IPS-20b (cell line): ENCODE measurements around the gene OGG1.

ENCODE experiments used
- H3K27ac ChIP-seq: one replicate; pipeline ENCODE4 v1.5.1; 2013; ENCODE audit warnings: low read length
- H3K27me3 ChIP-seq: 2 replicates; pipeline ENCODE4 v1.6.1; 2013; ENCODE audit warnings: mild to moderate bottlenecking, low read length, inconsistent platforms; ENCODE audit not compliant: insufficient read depth
- H3K36me3 ChIP-seq: 2 replicates; pipeline ENCODE4 v1.6.1; 2013; ENCODE audit warnings: low read depth, mild to moderate bottlenecking, inconsistent platforms, low read length, moderate library complexity; ENCODE audit not compliant: insufficient read depth
- H3K4me1 ChIP-seq: 2 replicates; pipeline ENCODE4 v1.6.1; 2013; ENCODE audit warnings: mild to moderate bottlenecking, control low read depth, inconsistent platforms, low read length, moderate library complexity; ENCODE audit not compliant: insufficient read depth
- H3K4me3 ChIP-seq: 2 replicates; pipeline ENCODE4 v1.5.1; 2013; ENCODE audit warnings: mild to moderate bottlenecking, low read length, inconsistent platforms
- H3K9ac ChIP-seq: 2 replicates; pipeline ENCODE4 v1.6.1; 2013; ENCODE audit warnings: low read depth, mild to moderate bottlenecking, inconsistent platforms, low read length, moderate library complexity
- H3K9me3 ChIP-seq: 2 replicates; pipeline ENCODE4 v1.6.1; 2013; ENCODE audit warnings: mild to moderate bottlenecking, low read depth, low read length, inconsistent platforms; ENCODE audit not compliant: insufficient read depth

Gene OGG1

DNA sequence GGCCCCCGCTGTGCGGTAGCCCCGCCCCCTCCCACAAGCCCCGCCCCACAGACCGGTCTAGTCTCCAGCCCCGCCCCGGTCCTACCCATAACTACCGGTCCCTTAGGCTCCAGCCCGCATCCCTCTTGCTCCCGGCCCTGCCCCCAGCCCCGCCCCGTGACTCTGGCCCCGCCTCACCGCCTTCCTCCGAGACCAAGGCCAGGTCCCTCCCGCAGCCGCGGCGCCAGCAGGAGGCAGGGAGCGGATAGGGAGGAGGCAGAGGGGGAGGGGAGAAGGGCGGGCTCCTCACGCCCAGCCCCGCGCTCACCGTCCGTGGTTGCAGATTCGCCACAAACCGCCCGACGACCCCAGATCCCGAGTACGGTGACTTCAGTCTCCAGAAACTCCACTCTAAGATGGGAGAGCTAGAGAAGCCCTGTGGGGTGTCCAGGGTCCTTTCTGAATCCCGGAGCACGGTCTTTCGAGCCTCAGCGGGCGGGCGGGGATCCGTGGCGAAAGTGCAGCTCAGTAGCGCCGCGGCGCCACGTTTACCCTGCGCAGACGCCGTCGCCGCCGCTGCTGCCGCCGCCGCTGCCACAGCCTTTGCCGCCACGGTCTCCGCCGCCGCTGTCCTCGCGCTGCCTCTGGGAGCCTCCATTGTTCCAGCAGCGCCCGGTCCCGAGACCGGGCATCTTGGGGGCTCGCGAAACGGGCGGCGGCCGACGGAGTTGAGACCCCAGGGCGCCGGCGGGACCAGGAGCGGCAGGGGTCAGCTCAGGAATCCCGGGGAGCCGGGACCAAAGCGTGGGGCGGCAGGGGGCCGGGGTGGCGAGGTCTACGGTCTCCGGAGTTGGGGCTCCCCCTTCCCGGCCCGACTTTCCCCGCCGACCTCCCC lies 18.3 kb upstream of the OGG1 start, which contains the start of gene BRPF1:
TSS of gene BRPF1 (plus strand) at position 530 of the 874 bp plus-strand sequence. CDS start 2,406 bp downstream, outside the sequence.
- Histone ChIP-seq H3K4me3 (peak within 1 kb of the TSS; percentile 91), H3K4me1 (no peaks in the 10 kb centered on the region; the same call in none of the 2 replicates), H3K9me3 (no peaks in the 10 kb centered on the region), H3K9ac (peak within 1 kb of the TSS; percentile 99), H3K36me3 (peaks cover 26% of the 10 kb centered on the region), H3K27ac (peak within 1 kb of the TSS; percentile 83), H3K27me3 (no peaks in the 10 kb centered on the region)

DNA sequence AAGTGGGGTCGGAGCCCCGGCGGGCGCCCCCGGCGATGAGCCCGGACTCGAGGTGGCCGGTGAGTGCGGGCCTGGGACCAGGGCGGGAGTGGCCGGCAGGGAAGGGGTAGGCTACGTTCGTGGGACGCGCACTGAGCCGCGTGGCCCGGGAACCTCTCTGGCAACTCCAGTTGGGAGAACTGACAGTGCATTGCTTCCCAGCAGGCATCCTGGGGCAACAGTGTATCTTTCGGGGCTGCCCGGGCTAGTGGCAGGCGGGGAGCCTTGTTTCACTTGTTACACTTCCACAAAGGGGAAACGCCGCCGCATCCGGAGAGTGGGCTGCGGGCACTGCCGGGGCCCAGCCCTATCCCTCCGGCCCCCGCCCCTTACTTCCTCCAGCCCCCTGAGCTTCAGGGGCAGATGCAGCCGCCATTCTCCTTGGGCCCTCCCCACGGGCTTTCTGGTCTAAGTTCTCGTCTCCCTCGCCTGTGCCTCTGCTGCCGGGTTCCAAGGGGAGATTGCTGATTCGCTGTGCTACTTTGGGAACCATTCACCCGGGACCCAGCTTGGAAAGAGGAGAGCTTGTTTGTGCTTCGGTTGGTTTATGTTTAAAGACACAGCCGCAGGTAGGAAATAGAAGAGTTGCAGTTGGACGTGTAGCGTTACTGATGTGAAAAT lies 17.5 kb upstream of the OGG1 start:
- Histone ChIP-seq H3K9ac (peak overlapping the region; percentile 99), H3K36me3 (peaks cover 34% of the 10 kb centered on the region), H3K27ac (peak overlapping the region; percentile 83)

DNA sequence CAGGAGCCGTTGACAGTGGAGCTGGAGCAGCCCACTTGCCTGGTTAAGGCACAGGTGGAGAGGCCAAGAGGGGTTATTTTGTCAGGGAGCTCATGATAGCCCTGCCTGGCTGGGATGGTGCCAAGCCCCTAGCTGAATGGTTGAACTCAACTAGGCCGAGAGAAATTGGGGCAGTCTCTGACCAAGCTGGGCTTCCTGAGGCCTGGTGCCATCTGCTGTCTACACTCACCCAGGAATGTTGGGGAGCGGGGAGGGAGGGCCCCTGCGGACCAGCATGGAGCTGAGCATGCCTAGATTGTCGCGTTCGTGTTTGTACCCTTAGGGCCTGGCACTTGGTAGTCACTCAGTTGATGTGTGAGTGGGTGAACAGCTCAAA lies 17.0 kb upstream of the OGG1 start:
- H3K4me1 ChIP-seq: no peaks in the 10 kb centered on the region; the same call in 1 of the 2 replicates
- H3K4me3 ChIP-seq: peak overlapping the region; percentile 91
- no peaks in the 10 kb centered on the region for H3K9me3 ChIP-seq
- H3K27ac ChIP-seq: no peak overlapping the region
- H3K36me3 ChIP-seq: peaks cover 39% of the 10 kb centered on the region
- no peaks in the 10 kb centered on the region for H3K27me3 ChIP-seq
- peak overlapping the region; percentile 99; the same call in 1 of the 2 replicates for H3K9ac ChIP-seq

More for the DNA sequence above, 17.5 kb upstream of the OGG1 start:
- H3K4me1 ChIP-seq: no peaks in the 10 kb centered on the region; the same call in 1 of the 2 replicates
- H3K27me3 ChIP-seq: no peaks in the 10 kb centered on the region
- H3K4me3 ChIP-seq: peak overlapping the region; percentile 91
- no peaks in the 10 kb centered on the region for H3K9me3 ChIP-seq

DNA sequence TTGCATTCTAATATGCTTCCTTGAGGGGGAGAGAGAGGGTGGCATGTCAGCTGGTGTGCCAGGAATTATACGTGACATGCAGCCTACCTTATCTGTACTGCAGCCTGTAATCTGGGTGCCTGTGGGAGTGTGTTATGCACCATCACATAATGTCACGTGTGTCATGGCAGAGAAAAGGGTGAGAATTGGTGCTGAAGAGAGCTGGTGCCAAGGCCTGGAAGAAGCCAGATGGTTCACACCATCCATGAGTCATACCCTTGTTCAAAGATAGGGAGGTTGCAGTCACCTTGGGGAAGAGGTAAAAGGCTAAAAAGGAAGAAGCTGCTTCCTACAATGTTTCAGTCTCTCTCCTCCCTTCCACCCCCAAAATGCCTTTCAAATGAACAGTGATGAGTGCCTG lies 12.9 kb upstream of the OGG1 start:
- peaks cover 79% of the 10 kb centered on the region for H3K36me3 ChIP-seq
- H3K9ac ChIP-seq: no peak overlapping the region
- no peaks in the 10 kb centered on the region for H3K27me3 ChIP-seq
- H3K4me1 ChIP-seq: no peaks in the 10 kb centered on the region; the same call in 1 of the 2 replicates
- no peak overlapping the region for H3K27ac ChIP-seq
- no peaks in the 10 kb centered on the region for H3K9me3 ChIP-seq
- H3K4me3 ChIP-seq: no peak overlapping the region

DNA sequence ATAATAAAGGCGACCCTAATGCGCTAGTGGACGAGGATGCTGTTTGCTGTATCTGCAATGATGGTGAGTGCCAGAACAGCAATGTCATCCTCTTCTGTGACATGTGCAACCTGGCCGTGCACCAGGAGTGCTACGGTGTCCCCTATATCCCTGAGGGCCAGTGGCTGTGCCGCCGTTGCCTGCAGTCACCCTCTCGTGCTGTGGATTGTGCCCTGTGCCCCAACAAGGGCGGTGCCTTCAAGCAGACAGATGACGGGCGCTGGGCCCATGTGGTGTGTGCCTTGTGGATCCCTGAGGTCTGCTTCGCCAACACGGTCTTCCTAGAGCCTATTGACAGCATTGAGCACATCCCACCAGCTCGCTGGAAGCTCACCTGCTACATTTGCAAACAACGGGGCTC lies 10.6 kb upstream of the OGG1 start:
- H3K4me3 ChIP-seq: no peak overlapping the region
- no peaks in the 10 kb centered on the region for H3K4me1 ChIP-seq
- no peaks in the 10 kb centered on the region for H3K27me3 ChIP-seq
- H3K9ac ChIP-seq: no peak overlapping the region
- peaks cover 98% of the 10 kb centered on the region for H3K36me3 ChIP-seq
- H3K9me3 ChIP-seq: no peaks in the 10 kb centered on the region
- H3K27ac ChIP-seq: no peak overlapping the region

DNA sequence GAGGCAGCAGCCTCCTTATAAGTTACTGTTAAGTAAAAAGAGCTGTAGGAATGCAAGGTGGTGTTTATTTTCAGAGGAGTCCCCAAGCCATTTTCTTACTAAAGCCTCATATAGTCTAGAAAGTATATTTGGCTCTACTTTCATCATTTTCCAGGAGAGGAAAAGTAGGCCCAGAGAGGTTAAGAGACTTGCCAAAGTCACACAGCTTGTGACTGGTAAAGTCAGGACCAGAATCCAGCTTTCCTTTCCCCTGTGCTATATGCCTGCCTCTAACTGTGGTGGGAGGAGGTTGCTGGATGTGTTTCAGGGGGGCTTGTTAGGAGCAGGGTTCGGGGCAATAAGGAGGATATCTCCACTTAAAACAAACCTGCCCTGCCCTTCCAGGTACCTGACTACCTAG lies 7.2 kb upstream of the OGG1 start:
- Histone ChIP-seq H3K36me3 (peaks cover 100% of the 10 kb centered on the region), H3K27me3 (no peaks in the 10 kb centered on the region)

DNA sequence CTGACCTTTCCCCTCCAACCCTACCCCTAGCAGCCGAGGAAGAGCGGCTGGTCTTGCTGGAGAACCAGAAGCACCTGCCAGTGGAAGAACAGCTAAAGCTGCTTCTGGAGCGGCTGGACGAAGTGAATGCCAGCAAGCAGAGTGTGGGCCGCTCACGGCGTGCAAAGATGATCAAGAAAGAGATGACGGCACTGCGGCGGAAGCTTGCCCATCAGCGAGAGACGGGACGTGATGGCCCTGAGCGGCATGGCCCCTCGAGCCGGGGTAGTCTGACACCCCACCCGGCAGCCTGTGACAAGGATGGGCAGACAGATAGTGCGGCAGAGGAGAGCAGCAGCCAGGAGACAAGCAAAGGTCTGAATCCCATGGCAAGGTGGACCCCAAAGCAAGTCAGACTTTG lies 6.2 kb upstream of the OGG1 start:
- peaks cover 100% of the 10 kb centered on the region for H3K36me3 ChIP-seq

More for the DNA sequence above, 7.2 kb upstream of the OGG1 start:
- H3K9me3 ChIP-seq: no peaks in the 10 kb centered on the region
- no peak overlapping the region for H3K27ac ChIP-seq
- H3K4me3 ChIP-seq: no peak overlapping the region
- H3K4me1 ChIP-seq: no peaks in the 10 kb centered on the region
- H3K9ac ChIP-seq: no peak overlapping the region

DNA sequence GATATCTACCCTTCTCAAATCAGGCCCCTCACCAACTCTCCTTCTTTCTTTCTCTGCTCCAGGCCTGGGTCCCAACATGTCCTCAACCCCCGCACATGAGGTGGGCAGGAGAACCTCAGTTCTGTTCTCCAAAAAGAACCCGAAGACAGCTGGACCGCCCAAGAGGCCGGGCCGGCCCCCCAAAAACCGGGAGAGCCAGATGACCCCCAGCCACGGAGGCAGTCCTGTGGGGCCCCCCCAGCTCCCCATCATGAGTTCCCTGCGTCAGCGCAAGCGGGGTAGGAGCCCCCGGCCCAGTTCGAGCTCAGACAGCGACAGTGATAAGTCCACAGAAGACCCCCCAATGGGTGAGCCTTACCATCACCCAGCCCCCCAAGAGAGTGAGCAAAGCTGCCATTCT lies 5.6 kb upstream of the OGG1 start:
- H3K27me3 ChIP-seq: no peaks in the 10 kb centered on the region
- no peak overlapping the region for H3K27ac ChIP-seq
- H3K4me3 ChIP-seq: no peak overlapping the region
- H3K9me3 ChIP-seq: no peaks in the 10 kb centered on the region
- H3K4me1 ChIP-seq: peaks cover 2% of the 10 kb centered on the region; the same call in 1 of the 2 replicates
- no peak overlapping the region for H3K9ac ChIP-seq
- peaks cover 96% of the 10 kb centered on the region for H3K36me3 ChIP-seq

More for the DNA sequence above, 6.2 kb upstream of the OGG1 start:
- Histone ChIP-seq H3K4me3 (no peak overlapping the region), H3K4me1 (no peaks in the 10 kb centered on the region), H3K9ac (no peak overlapping the region), H3K27ac (no peak overlapping the region), H3K27me3 (no peaks in the 10 kb centered on the region), H3K9me3 (no peaks in the 10 kb centered on the region)

DNA sequence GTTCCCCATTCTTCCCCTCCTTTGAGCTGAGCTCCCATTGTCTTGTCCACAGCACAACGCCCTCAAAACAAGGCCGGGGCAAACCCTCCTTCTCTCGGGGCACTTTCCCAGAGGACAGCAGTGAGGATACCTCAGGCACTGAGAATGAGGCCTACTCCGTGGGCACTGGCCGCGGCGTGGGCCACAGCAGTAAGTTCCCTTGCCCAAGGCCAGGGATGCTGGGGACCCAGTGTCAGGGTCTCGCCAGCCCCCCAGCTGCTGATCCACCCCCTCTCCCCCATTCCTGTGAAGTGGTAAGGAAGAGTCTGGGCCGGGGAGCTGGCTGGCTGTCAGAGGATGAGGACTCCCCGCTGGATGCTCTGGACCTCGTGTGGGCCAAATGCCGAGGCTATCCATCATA lies 4.2 kb upstream of the OGG1 start:
- Histone ChIP-seq H3K4me3 (no peak overlapping the region), H3K4me1 (peaks cover 3% of the 10 kb centered on the region; the same call in 1 of the 2 replicates), H3K9ac (no peak overlapping the region), H3K27me3 (no peaks in the 10 kb centered on the region), H3K36me3 (peaks cover 82% of the 10 kb centered on the region), H3K9me3 (no peaks in the 10 kb centered on the region), H3K27ac (no peak overlapping the region)

DNA sequence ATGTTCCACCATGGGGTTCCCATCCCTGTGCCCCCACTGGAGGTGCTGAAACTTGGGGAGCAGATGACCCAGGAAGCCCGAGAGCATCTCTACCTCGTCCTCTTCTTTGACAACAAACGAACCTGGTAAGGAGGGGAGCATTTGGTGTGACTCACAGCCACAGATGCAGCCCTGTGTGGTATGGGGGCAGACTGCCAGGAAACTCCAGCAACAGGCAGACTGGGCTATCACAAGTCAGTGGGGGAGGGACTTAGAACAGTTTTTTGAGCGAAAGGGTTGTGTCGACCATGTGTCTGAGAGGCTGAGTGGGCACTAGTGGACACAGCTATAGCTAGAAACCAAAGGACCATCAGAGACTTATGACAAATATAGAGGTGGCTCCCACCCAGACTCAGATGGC lies 3.4 kb upstream of the OGG1 start:
- no peaks in the 10 kb centered on the region for H3K27me3 ChIP-seq
- H3K4me1 ChIP-seq: peaks cover 9% of the 10 kb centered on the region; the same call in 1 of the 2 replicates
- H3K36me3 ChIP-seq: peaks cover 80% of the 10 kb centered on the region
- H3K27ac ChIP-seq: no peak overlapping the region
- no peak overlapping the region for H3K4me3 ChIP-seq
- H3K9me3 ChIP-seq: no peaks in the 10 kb centered on the region
- H3K9ac ChIP-seq: no peak overlapping the region

DNA sequence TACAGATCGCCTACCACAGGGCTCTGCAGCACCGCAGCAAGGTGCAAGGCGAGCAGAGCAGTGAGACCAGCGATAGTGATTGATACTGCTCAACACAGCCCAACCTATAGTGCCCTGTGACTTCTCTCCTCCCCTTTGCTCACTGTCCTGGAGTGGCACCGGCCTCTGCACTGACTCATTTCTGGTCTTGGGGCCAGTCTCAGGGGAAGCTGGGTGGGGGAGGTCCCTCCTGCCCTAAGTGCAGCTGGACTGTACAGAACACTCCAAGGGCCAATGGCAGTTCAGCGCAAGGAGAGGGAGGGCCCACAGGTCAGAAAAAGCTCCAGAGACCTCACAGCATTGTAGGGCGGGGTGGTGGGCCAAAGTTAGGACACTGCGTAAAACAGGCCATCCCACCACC lies 2.5 kb upstream of the OGG1 start:
- H3K4me1 ChIP-seq: peaks cover 9% of the 10 kb centered on the region; the same call in 1 of the 2 replicates
- H3K4me3 ChIP-seq: no peak overlapping the region
- no peak overlapping the region for H3K9ac ChIP-seq
- H3K9me3 ChIP-seq: no peaks in the 10 kb centered on the region
- H3K27me3 ChIP-seq: no peaks in the 10 kb centered on the region
- no peak overlapping the region for H3K27ac ChIP-seq
- H3K36me3 ChIP-seq: peaks cover 80% of the 10 kb centered on the region
